ENCODE data around the gene SMPDL3A. TPM values are rescaled to one million over a fixed set of nuclear protein-coding genes. Genes with fewer than 3 reads are reported as not detected.

The SMPDL3A gene
- total and polyA plus RNA-seq, 9 of the 15 experiments (the other 6 are each of a cell fraction or from before 2014, with no cell fraction given), result 0.14 to 0.91 (median 0.54) TPM

DNA sequence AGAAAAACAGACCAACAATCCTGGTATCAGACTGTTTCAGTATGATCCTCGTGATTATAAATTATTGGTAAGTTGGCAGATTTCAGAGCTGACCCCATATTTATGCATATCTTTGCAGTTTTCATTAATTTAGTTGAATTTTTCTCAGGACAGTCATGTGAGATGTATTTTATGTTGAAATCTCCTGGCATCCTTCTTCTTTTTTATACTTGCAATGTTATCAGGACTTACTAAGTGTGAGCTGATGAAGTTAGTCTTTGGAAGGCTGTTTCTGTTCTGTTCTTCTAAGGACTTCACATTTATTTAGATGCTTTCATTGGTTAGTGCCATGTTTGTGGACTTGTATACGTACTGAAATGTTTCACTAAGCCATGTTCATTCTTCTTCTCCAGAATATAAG lies 17.2 kb downstream of the SMPDL3A start:
- WGBS (ENCODE audit: insufficient coverage, low coverage, missing lambda C conversion rate), result 8% methylated on average over 2 of the region's 2 CpGs
- intact Hi-C loops (cut with micrococcal nuclease), result no loop called here
- no peak overlapping the region for H3K27ac ChIP-seq (ENCODE audit: extremely low read depth, low read depth, low read length)
- H2AFZ ChIP-seq (ENCODE audit: low read depth, low read length), result no peak overlapping the region
- H3K79me2 ChIP-seq (ENCODE audit: control insufficient read depth, insufficient read depth, low read length), result no peaks in the 10 kb centered on the region
- no peaks in the 10 kb centered on the region for H3K9me1 ChIP-seq (ENCODE audit: control insufficient read depth, insufficient read depth, low read length)
- no peaks in the 10 kb centered on the region for H3K36me3 ChIP-seq (ENCODE audit: control insufficient read depth, insufficient read depth, low read length)
- TF ChIP-seq ZNF316 (IDR thresholded peaks at IDR 0.05) (no peak), IRF2 (CRISPR knock-in tag; IDR thresholded peaks at IDR 0.05) (no peak), FOXA3 (CRISPR knock-in tag; conservative IDR thresholded peaks at IDR 0.05 in 1 of 2, IDR thresholded peaks at IDR 0.05 in 1 of 2) (no peak), MIER1 (IDR thresholded peaks at IDR 0.05; ENCODE audit: low read depth) (no peak), KDM1A (IDR thresholded peaks at IDR 0.05) (no peak), NEUROD1 (IDR thresholded peaks at IDR 0.05; ENCODE audit: borderline replicate concordance, low read depth, low read length, partially characterized antibody) (no peak), CHD4 (IDR thresholded peaks at IDR 0.05; ENCODE audit: insufficient read depth, insufficient replicate concordance, low read depth, low read length, poor library complexity, severe bottlenecking) (no peak)
- H3K9ac ChIP-seq (ENCODE audit: insufficient read depth in 1 of 2, low read depth in 2 of 2, low read length in 2 of 2), result no peak overlapping the region
- no peaks in the 10 kb centered on the region for H3K9me3 ChIP-seq (replicated peaks; ENCODE audit: control insufficient read depth, insufficient read depth, low read depth, low read length)
- no TSS peak for BruUV-seq (replicated peaks)
- no peaks in the 10 kb centered on the region for H3K4me1 ChIP-seq (replicated peaks in 1 of 2; ENCODE audit: control insufficient read depth in 2 of 2, insufficient read depth in 2 of 2, low read length in 2 of 2)
- in situ Hi-C loops (cut with MboI), result no loop called here
- DNase-seq (ENCODE audit: extremely low read depth in 1 of 4, low spot score in 3 of 4), result no peak
- no peaks in the 10 kb centered on the region for H4K20me1 ChIP-seq (replicated peaks; ENCODE audit: control insufficient read depth, insufficient read depth, low read length)
- no peaks in the 10 kb centered on the region for H3K27me3 ChIP-seq (ENCODE audit: control insufficient read depth in 2 of 2, insufficient read depth in 2 of 2, low read length in 2 of 2)
- no peak overlapping the region for H3K4me2 ChIP-seq (ENCODE audit: insufficient read depth, low read length)
- ATAC-seq, result no peak
- ChIA-PET CTCF (ENCODE audit: low intra/inter-chr PET ratio) (no interaction called here), POLR2A (no interaction called here)
- no peak overlapping the region for H3K4me3 ChIP-seq
- no peak for FAIRE-seq
